GM12875 (cell line): ENCODE results near the gene TEC.
"Not testable (repeated sequence)": the region's sequence is repeated elsewhere in the genome, so short reads cannot be mapped to it uniquely, and the experiment has no call there.

Source experiments
- H3K4me3 ChIP-seq: one replicate; pipeline ENCODE4 v1.5.1; 2011; ENCODE audit warnings: low read depth, low read length, control low read depth
- CTCF ChIP-seq: IDR thresholded peaks from 2 replicates; pipeline ENCODE4 v1.5.1; 2011; ENCODE audit warnings: low read depth, mild to moderate bottlenecking, control low read depth, inconsistent platforms, low read length, moderate library complexity, borderline replicate concordance; ENCODE audit not compliant: insufficient read depth

TEC gene

GRCh38 chr4:48226199-48226598, 43.4 kb downstream of the TEC start:
- no peak for TF ChIP-seq CTCF
- no peak overlapping the region for H3K4me3 ChIP-seq

DNA sequence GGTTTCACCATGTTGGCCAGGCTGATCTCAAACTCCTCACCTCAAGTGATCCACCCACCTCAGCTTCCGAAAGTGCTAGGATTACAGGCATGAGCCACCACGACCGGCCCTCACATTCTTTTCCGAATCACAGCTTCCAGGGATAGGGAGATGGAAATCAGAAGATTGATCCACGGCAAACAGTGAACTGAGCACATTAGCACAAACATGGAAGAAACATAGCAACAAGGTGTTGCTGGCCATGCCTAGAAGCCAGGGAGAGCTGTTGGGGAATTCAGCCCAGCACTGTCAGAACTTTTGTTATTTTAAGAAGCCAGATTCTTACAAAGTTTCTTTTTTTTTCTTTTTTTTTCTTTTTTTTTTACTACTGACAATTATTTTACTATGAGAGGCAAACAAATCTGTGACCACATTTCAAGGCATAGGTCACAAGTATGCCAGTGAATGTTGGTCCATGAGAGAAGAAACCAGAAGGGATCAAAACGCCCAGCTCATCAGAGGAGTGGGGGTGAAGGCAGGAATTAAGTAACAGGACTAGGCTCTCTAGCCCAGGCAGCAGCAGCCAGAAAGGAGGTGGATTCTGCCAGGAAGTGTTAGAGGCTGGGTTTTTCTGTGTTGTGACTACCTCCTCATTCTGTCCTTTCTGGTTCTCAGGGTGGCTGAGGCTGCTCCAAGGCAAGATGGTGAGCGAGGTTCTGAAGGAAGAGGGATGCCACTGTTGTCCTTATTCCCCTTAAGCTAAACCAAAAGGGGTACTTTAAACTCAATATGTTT, 44.1 kb downstream of the TEC start:
- H3K4me3 ChIP-seq, result no peak overlapping the region
- no peak for TF ChIP-seq CTCF

- no peak overlapping the region for H3K4me3 ChIP-seq
- TF ChIP-seq CTCF, result no peak
These were observed 45.0 kb downstream of the TEC start for GRCh38 chr4:48224606-48225005.

DNA sequence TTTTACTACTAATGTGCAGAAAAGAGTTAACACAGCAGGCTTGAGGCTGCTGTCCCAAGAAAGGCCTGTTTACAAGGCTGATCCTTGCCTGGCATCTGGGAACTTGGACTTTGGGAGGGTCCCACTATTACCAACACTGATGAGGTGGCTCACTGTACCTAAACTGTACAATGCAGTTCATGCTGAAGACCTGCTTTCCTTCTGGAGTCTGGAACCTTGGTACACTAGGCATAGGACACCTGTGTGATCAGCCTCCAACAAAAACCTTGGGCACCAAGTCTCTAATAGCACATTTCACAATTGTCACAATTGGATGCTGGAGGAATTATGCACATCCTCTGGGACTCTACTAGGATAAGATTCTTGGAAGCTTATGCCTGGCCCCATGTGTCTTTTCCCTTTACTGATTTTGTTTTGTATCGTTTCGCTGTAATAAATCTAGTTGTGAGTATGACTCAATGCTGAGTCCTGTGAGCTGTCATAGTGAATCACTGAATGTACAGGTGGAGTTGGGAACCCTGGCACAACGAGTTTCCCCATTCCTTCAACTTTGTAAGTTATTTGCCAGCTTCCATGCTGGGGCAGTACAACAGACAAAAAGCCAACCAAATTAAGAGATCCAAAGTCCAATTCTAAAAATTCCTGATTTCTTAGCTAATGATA, 45.9 kb downstream of the TEC start:
- H3K4me3 ChIP-seq, result no peak overlapping the region
- TF ChIP-seq CTCF, result no peak

- no peak for TF ChIP-seq CTCF
- no peak overlapping the region for H3K4me3 ChIP-seq
These were observed 47.1 kb downstream of the TEC start for GRCh38 chr4:48222491-48222890.

DNA sequence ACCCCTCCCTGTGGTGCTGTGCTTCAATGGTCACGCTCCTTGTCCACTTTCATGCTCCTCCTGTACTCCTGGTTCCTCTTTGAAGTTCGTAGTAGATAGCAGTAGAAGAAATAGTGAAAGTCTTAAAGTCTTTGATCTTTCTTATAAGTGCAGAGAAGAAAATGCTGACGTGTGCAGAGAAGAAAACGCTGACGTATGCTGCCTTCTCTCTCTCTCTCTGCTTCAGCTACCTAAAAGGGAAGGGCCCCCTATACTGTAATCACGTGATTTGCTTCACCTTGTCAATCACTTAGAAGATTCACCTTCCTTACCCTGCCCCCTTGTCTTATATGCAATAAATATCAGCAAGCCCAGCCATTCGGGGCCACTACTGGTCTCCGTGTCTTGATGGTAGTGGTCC, 50.2 kb downstream of the TEC start:
- not testable (repeated sequence) for H3K4me3 ChIP-seq

DNA sequence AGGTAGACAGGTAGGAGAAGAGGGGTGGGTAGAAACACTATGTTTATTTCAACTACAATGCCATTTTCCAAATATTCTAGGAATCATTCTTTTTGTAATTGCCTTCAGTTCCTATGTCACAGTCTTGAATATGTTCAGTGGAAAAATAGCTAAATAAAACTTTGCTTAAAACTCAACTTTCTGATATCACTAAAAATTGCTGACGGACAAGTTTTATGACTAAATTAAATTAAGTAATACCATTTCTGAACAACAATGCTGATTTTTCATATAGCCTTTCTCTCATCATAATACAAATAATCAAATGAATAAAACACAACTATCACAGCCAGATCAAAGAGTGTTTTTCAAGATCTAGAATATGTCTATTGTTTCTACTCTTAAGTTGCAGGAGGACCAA, 53.1 kb downstream of the TEC start:
- TF ChIP-seq CTCF, result no peak

GRCh38 chr4:48215977-48216376, 53.7 kb downstream of the TEC start:
- no peak overlapping the region for H3K4me3 ChIP-seq
- TF ChIP-seq CTCF, result no peak

More for the DNA sequence above, 53.1 kb downstream of the TEC start:
- no peak overlapping the region for H3K4me3 ChIP-seq
